ENCODE data around the gene PCDHGC5. TPM values are rescaled to one million over a fixed set of nuclear protein-coding genes. Genes with fewer than 3 reads are reported as not detected.
A peak's percentile ranks its signal among the peaks of the same experiment; 100 is the strongest.

PCDHGC5 gene
- total and polyA plus RNA-seq, 2 experiments from 2014 or later = 0.16 to 1.5 TPM

- Histone ChIP-seq H3K4me1 (ENCODE audit: insufficient read depth) (peaks cover 11% of the 10 kb centered on the region), H3F3A (replicated peaks; ENCODE audit: low read depth) (peaks cover 9% of the 10 kb centered on the region; the same call in 1 of the 2 replicates), H3K79me2 (replicated peaks; ENCODE audit: insufficient read depth) (0 out of 2 replicates have a peak, but pooled peaks cover 6% of the 10 kb centered on the region), H3K27ac (ENCODE audit: low read depth) (peak overlapping the region; percentile 47), H4K20me1 (replicated peaks; ENCODE audit: insufficient read depth) (peaks cover 4% of the 10 kb centered on the region), H3K9me2 (ENCODE audit: insufficient read depth) (no peaks in the 10 kb centered on the region), H3K4me2 (0 out of 2 replicates have a peak overlapping the region, but pooled peaks have one; percentile 15), H3K4me3 (no peak overlapping the region), H2AFZ (no peak overlapping the region), H3K36me3 (ENCODE audit: insufficient read depth) (peaks cover 34% of the 10 kb centered on the region), H3K27me3 (ENCODE audit: insufficient read depth) (no peaks in the 10 kb centered on the region)
- ATAC-seq = peak; percentile 98
- TF ChIP-seq JUNB (IDR thresholded peaks at IDR 0.05; ENCODE audit: unreplicated experiment) = no peak
- TF ChIP-seq ZNF114 (CRISPR knock-in tag; IDR thresholded peaks at IDR 0.05) = no peak
- no peak for TF ChIP-seq STAT1 (IDR thresholded peaks at IDR 0.05; ENCODE audit: unreplicated experiment)
- peak; percentile 24; the same call in 1 of the 2 replicates for TF ChIP-seq POLR2AphosphoS5 (IDR thresholded peaks at IDR 0.05; ENCODE audit: low read depth)
- TF ChIP-seq NANOG (IDR thresholded peaks at IDR 0.05; ENCODE audit: borderline replicate concordance) = no peak
- TF ChIP-seq CREB1 (CRISPR knock-in tag; IDR thresholded peaks at IDR 0.05; ENCODE audit: low read depth) = peak; percentile 57; the same call in 1 of the 2 replicates
- TF ChIP-seq EZH2 (IDR thresholded peaks at IDR 0.05; ENCODE audit: low read depth, unreplicated experiment) = no peak
- TF ChIP-seq, protein P1, sequence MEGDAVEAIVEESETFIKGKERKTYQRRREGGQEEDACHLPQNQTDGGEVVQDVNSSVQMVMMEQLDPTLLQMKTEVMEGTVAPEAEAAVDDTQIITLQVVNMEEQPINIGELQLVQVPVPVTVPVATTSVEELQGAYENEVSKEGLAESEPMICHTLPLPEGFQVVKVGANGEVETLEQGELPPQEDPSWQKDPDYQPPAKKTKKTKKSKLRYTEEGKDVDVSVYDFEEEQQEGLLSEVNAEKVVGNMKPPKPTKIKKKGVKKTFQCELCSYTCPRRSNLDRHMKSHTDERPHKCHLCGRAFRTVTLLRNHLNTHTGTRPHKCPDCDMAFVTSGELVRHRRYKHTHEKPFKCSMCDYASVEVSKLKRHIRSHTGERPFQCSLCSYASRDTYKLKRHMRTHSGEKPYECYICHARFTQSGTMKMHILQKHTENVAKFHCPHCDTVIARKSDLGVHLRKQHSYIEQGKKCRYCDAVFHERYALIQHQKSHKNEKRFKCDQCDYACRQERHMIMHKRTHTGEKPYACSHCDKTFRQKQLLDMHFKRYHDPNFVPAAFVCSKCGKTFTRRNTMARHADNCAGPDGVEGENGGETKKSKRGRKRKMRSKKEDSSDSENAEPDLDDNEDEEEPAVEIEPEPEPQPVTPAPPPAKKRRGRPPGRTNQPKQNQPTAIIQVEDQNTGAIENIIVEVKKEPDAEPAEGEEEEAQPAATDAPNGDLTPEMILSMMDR (conservative IDR thresholded peaks at IDR 0.05; ENCODE audit: low read depth in 2 of 2) = peak; percentile 100
- TF ChIP-seq ETS1 (IDR thresholded peaks at IDR 0.05) = no peak
- no peak for TF ChIP-seq ZNF331 (CRISPR knock-in tag; IDR thresholded peaks at IDR 0.05; ENCODE audit: low read depth)
- no peak for TF ChIP-seq ZNF462 (CRISPR knock-in tag; IDR thresholded peaks at IDR 0.05)
- no peak for TF ChIP-seq REST (IDR thresholded peaks at IDR 0.05; ENCODE audit: unreplicated experiment)
- no peak for TF ChIP-seq EZH2phosphoT487 (IDR thresholded peaks at IDR 0.05; ENCODE audit: unreplicated experiment)
- Mint-ChIP-seq H3K9me3 (no peaks in the 10 kb centered on the region), H3K36me3 (ENCODE audit: low read depth) (peaks cover 72% of the 10 kb centered on the region), H3K27me3 (ENCODE audit: insufficient read depth, low read depth, poor library complexity) (no peaks in the 10 kb centered on the region), H3K27ac (peak overlapping the region; percentile 70), H3K4me3 (peak overlapping the region; percentile 9; the same call in 1 of the 3 replicates), H3K4me1 (peaks cover 22% of the 10 kb centered on the region)
- DNase-seq (ENCODE audit: low spot score) = peak; percentile 100
Observed at GRCh38 chr5:141524604-141525597, 36.0 kb downstream of the PCDHGC5 start.
